Activated naive CD8-positive, alpha-beta T cell treated with anti-CD3 and anti-CD28 coated beads, Interleukin-2, amount 50 U/mL, for 16 hours (primary cell): ENCODE measurements around the gene WNT7B.

ENCODE experiments used
- DNase-seq: peaks from one replicate; pipeline ENCODE4 v3.0.0-alpha.2; 2020; ENCODE audit warnings: low read depth, low spot score

The WNT7B gene

DNA sequence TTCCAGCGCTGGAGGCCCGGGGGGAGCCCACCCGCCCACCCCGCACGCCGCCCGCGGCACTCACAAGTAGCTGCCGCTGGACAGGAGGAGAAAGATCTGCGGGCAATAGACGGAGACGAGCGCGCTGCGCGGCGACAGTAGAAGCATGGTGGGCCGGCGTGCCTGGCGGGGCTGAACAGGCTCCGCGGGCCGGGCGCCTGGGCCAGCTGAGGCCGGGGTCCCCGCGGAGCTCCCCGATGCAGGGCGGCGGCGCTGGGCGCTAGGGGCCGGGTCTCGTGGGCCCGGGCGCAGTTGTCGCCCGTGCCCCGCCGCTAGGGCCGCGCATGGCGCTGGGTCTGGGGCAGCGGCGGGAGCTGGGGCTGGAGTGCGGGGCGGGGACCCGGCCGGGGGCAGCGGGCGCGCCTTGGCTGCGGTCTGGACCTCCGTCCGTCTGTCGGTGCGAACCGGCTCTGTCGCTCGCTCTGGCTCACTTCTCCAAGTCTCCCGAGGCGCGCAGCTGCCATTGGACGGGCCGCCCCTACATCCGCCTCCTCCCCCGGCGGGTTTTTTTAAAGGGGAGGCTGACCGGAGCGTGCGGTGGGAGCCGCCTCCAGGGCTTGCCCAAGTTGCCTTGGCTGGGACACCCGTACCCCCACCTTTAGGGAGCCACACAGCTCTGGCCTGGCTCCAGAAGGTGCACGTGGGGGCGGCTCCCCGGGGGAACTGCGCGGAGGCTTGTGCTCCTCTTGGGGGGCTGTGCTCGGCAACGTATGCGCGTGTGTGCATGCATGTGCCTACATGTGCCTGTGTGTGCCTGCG is 4.7 kb downstream of the WNT7B start:
- no peak for DNase-seq

DNA sequence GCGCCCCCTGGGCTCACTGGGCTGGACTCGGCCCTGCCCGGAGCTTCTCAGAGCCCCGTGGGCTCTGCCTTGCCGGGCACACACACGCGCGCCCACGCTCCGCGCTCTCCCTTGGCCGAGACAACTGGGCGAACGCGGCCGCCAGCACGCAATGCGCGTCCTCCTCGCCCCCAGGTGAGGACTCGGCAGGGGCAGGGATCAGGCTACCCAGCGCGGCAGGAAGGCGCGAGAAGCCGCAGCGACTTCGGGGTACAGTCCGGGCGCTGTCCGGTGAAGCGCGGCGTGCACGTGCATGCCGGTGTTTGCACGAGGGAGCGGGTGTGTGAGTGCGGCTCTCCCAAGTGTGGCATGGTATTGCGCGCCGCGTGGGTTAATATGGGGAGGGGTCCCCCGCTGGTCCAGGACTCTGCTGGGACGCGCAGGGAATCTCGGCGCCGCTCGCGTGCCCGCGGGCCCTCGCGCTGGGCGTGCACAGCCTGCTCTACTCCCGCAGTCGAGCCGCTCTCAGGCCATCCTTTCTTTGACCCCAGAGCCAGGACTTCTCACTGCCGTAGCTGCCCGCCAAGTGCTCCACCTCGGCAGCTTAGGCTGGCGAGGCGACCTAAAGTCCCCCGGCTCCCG is 5.4 kb downstream of the WNT7B start:
- no peak for DNase-seq

DNA sequence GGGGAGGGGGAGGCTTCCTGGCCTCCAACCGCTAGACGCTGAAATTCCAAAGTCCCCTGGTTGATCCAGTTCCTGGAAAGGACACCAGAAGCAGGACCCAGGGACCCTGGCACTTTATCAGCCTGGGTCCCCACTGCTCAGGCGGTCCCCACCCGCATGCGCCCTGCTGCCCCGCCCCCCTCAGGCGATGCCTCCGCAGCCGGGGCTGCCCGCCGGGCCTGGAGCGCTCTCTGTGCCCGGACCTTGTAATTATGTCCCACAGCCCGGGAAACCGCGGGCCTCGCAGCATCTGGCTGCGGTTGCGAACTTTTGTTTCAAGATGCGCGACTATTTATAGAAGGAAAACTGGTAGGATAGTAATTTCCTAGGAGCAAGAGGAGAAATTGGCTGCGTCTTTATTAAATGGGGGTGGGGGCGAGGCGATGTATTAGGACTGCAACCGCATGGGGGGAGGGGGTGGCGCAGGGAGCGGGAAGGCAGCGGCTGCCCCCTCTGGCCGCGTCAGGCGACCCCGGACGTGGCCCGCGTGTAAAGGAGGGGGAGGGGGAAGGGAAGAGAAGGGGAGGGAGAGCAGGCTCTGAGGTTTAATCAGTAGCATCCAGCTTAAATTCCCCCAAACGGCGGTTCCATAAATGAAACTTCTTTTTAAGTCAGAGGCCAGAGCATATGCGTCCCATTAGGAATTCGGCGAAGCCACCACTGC is 6.1 kb downstream of the WNT7B start:
- no peak for DNase-seq

DNA sequence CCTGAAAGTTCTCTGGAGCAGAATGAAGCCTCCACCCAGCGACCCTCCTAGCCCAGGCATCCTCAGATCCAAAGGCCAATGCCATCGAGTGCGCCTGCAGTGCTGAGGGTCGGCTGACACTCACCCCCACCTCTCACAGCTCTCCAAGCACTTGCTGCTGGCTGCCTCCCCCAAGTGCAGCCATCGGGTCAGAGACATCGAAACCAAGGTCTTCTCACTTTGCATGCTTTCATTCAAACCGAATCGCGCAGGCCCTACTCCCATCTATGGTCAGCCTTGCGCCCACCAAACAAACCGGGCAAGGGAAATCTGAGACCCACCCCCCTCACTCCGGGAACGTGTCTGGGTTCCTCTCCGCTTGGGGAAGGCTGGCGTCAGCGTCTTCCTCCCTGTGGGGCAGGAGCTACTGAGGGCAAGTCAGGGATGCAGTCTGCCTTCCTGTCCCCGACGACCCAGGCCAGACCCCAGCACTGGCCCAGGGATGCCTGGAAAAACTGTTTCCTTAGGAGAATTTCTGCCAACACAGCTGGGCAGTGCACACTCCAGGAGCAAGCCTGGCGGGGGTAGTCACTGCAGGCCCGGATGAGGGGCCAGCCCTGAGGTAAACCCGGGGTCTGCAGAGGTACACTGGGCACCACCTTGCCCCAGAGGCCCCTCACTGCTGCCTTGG is 7.0 kb downstream of the WNT7B start:
- no peak for DNase-seq

DNA sequence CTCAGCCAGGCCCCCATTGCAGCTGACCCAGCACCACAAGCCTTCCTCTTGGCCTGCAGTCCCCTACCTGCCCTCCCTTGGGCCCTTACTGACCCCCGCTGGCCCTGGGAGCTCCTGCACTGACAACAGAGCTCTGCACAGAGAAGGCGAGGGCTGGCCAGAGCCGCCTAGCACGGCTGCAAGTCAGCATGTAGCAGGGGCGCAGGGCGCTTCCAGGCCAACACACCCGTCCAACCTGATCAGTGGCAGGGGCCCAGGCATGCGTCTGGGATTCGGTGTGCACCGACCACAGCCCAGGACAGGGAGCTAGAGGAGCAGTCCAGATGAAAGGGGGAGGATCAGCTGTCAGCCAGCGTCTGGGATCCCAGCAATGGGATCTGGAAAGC is 7.6 kb downstream of the WNT7B start:
- DNase-seq, result no peak

DNA sequence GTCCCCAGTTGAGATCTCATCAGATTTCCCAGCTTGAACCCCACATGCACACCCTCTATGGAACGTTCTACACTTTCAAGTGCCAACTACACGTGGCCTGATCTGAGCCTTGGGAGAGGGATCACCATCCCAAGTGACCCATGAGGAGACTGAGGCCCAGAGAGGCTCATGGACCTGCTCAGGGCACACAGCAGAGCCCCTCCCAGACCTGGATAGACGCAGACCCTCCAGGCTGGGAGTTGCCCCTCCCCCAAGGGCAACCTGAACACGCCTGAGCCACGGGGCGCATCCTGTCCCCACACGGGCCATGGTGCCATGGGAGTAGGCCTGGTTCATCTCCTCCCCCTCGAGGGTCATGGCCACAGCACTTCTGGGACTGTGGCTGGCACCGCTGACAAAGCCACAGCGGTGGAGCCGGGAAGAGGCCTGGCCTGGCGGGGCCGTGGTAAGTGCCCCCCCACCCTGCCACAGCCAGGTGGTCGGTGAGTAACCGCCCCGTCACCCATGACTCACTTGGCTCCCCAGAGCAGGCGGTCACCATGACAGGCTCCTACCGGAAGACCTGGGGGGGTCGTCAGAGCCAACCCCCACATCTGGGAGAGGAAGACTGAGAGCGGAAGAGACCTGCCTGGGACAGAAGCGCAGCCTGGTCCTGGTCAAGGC is 8.1 kb downstream of the WNT7B start:
- no peak for DNase-seq

DNA sequence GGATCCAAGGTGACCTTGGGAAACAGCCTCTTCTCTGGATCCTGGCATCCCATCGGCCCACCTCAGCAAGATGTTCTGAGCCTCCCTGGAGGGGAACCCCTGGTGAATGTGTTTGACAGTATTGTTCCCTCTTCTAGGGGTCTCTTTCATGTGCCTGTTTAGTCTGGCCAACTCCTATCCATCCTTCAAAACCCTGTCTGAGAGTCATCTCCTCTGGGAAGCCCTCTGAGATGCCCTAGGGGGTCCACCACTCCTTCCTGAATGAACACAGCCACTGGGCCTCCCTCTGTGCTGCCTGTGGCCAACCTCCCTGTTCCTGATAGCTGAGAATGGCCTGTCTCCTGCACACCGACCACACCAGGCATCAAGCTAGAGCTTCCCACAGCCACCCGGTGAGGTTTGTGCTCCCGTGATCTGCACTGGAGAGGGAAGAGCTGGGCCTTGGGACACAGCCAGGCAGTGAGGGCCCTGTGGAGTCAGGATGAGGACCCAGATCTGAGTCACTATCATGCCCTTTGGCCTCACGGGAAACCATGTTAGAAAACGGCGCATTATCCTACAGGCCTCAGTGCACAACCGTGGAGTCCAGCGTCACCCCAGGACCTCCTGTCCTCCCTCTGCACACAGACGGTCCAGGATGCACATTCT is 8.8 kb downstream of the WNT7B start:
- DNase-seq, result no peak

DNA sequence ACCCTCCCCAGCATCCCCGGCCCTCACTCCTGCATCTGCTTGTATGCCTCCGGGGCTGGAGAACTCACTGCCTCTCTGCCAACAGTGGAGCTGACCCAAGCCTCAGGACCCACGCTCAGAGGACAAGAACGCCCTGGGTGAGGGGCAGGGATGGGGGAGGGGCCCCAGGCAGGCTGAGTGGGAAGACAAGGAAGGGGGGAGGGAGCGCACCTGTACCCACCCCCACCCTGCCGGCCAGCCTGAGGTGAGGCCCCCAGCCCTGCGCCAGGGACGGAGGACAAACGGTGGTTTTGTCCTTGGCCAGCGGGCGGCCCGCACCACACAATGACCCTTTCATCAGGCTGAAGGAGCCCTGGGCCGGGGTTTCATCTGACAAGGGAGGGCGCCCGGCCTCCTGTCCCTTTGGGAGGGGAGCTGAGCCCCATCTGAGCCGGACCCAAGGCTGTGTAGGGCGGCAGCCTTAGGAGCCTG is 10.0 kb downstream of the WNT7B start:
- DNase-seq, result no peak

DNA sequence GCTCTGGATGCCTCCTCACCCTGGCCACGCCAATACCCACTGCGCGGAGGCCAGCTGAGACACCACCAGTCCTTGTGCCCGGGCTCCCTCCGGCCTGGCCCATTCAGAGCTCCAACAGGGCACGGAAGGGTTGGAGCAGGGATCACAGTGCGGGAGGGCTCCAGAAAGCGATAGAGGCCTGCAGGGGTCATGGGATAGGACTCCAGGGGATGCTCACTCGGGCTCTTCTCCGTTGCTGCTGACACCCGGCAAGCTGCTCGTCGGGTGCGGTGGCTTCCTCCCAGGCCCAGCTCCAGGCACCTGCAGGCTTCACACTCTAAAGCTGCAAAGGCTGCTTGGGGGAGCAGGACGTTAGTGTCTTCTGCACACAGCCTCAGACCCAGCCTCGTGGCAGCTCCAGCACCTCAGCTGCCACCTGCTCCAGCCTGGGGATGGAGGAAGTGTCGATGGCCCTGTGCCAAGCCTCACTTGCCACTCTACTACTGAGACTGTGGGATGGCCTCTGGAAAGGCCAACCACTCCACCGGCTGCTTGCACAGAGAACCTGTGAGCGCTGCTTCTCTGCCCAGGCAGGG is 10.6 kb downstream of the WNT7B start:
- no peak for DNase-seq

DNA sequence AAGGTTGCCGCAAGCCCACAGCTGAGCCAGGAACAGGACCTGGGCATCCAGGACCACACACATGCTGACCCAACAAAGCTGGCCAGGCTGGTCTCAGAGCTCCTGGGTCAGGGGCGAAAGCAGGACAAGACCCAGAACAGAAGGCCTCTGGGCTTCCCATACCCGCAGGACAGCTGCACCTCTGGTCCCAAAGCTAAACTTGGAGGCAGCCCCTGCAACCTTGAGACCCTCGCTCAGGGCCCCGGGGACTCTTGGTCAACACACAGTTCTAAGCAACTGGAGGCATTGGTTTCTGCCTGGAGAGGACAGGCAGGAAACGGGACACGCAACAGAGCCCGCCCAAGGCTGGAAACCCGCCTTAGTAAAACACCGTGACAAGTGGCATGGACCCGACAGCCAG is 11.4 kb downstream of the WNT7B start:
- no peak for DNase-seq

DNA sequence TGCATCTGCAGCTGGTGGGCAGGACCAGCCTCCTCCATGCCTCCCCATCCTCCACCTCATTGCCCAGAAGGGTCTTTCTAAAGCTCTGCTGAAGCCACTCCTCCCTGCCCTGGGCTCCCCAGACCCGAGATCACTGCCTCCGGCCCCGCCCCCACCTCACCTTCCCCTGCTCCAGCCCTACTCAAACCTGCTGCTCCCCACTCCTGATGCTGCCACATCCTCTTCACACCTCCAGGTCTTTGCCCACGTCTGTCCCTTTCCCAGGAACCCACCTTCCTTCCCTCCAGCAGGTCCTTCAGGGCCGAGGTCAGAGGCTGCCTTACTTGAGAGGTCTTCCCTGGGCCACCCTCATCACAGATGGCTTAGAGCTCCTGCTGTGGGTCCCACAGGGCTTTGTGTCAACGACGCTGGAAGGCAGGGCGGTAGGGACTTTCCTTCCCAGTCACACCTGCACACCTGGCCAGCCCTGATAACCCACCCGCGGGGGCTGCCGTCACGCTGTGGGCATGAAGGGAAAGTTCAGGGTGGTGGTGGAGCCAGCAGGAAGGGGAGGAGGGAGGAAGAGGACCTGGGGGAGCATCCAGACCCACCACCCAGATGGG is 11.9 kb downstream of the WNT7B start:
- DNase-seq, result no peak

DNA sequence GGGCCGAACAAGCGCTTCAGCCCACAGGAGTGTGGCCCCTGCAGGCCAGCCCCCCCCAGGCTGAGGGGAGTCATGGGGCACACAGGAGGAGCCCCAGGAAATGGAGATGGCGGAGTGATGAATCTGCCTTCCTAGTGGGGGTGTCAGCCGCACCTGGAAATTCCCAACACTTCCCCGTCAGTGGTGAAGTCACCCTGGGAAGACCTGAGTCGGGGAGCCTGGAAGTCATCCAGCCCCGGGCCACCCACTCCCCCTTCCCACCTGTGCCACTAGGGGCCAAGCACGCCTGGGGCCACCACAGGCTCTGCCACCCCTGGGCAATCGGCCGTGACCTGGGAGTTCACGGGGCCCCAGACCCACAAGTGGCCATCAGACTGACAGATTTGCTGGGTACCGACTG is 12.6 kb downstream of the WNT7B start:
- no peak for DNase-seq

DNA sequence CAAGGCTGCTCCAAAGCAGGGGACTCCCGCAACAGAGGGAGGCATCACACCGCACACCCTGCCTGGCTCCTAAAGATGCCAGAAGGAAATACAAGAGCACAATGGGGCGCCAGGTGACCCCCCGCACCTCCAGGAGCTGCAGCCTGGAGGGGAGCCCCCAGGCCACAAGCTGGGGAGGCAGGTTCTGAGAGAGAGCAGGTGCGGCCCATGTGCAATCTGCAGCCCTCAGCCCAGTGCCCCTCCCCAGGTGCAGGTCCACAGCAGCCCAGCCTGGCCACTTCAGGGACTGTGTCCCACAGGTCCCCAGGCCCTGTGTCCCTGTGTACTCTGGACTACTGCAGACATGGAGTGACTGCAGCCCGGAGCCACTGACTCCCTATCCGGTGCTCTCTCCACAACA is 13.1 kb downstream of the WNT7B start:
- DNase-seq, result no peak

DNA sequence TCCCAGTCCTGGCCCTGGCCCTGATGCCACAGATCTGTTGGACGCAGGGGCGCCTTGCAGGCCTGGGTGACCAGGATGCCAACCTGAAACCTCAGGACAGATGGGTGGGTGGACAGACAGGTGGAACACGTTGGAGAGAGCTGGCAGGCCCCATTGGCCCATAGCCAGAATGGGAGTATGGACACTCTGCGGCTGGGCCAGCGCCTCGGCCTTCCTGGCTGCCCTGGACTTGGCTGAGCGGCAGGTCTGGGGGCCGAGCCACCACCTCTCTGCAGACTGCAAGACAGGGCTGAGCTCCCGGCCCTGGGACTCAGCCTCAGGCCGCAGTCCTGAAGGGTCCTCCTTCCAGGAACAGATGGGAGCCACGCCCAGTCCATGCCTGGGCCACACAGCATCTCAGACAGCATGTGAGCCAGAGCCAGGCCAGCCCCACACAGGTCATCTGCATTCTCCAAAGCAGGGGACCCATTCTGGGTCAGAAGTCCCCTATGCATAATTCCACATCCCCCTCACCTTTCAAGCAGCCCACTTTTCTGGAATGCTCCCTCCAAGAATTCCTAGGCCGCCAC is 14.1 kb downstream of the WNT7B start:
- DNase-seq, result no peak

DNA sequence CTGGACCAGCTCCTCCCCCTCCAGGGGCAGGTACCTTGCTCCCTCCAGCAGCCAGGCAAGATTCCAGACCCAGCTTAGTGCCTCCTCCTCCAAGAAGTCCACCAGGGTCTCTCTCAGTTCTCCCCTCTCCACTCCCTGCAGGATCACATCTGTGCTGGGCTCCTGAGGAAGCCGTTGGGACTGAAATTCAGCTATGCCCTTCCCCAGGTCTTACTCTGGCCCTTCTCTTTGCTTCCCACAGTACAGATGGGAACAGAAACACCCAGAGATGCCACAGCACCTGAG is 14.6 kb downstream of the WNT7B start:
- no peak for DNase-seq

DNA sequence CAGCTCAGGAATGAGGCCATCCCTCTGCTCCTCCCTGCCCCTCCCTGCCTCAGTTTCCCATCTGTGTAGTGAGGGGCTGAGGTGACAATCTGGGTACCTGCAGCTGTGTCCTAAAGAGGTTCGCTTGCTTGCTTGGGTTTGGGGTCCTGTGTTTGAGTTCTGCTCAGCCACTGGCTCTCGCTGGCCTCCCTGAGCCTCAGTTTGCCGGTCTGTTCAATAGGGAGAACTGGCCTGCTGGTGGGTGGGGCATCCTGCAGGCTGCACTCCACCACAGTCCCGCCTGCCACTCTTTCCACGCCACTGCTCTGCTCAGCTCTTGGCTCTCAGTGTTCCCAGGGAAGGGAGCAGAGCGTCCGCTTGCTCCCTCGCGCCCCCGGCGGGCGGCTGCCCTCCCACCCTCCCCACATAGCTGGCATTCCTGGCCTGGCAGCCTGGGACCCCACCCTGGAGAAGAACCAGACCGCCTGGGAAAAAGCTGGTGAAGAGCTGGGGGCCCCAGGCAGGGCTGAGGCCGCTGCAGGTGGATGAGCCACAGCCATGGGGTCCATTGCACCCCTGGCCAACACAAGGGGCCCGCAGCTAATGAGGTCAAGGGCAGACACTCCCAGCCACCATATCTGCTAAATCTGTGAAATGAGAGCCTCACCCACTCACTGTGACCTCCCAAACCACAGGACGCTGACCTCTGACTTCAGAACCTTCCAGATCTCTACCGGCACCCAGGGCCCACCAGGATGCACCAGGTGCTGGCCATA is 15.1 kb downstream of the WNT7B start:
- DNase-seq, result no peak

DNA sequence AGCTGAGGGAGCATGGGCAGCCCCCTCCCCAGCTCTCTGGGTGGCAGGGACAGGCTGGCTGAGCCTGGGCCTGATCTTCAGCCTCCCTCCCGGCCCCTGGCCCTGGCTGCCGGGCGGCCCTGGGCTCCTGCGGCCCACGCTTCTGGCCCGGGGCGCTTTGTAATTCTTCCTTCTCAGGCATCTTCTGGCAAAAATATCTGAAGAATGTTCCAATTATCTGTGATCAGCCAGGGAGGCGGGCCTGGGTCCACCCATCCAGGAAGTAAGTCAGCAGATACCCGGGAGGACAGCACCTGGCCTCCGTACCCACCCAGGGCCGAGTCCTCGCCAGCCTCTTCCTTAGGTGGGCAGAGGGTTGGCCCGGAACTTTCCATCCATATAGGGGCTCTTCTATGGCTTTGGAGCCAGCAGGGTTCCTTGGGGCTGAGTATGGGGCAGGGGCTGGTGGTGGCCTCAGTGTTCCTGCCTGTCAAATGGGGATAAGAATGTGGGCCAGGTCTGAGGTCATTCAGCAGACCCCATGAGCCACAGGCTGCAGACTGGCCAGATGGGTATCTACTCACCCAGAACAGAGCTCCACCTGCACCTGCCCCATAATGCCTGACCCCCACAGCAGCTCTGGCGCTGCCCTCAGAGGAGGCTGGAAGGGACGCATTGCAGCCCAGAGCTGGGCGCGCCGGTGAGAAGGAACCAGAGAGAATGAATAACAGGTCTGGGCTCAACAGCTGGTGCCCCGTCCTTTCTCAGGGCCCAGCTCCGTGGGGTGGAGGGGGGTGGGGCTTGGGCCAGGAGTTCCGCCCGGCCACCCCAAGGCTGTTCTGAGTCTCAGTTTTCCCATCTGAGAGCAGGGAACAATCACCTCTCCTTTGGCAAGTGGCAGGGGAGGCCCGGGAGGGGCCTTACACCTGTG is 16.2 kb downstream of the WNT7B start:
- DNase-seq, result no peak

DNA sequence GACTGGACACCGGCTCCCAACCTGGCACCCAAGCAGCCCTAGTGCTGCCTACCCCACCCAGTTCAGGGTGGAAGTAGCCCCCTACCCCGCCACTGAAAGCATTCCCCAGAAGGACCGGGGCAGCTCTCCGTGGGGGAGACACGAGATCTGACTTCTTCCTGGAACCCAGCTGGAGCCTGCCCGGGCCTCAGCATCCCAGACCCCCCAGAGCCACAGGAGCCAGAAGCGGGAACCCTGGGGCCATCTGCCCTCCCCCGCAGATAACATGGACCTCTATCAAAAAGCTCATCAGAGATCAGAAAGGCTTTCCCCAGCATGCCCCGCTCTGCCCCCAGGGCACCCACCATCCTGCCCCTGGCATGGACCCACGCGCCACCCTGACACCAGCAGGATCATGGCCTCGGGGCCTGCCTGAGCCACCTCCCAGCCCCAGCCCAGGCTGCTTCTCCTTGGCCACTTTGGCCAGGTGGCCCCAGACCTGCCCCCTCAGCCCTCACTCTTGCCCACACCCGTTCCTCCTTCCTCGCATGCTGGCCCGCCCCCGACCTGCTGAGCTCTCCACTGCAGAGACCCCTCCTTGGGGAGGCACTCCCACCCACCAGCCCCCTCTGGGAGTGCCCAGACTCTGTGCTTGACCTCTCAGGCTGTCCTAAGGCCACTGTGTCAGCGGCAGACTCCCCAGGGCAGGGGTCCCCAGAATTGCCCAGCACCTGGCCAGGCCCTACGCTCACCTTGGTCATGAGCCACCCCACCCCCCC is 17.1 kb downstream of the WNT7B start:
- DNase-seq, result no peak
